Germinal center (tissue), 1 donor: ENCODE data around the gene SLC37A1.

Experiments
- DNase-seq: peaks from one replicate; pipeline ENCODE4 v3.0.0; 2012; ENCODE audit warnings: mixed read lengths, low spot score

SLC37A1 gene

GRCh38 chr21:42479582-42479981 lies 34.1 kb upstream of the SLC37A1 start:
- DNase-seq, result no peak

DNA sequence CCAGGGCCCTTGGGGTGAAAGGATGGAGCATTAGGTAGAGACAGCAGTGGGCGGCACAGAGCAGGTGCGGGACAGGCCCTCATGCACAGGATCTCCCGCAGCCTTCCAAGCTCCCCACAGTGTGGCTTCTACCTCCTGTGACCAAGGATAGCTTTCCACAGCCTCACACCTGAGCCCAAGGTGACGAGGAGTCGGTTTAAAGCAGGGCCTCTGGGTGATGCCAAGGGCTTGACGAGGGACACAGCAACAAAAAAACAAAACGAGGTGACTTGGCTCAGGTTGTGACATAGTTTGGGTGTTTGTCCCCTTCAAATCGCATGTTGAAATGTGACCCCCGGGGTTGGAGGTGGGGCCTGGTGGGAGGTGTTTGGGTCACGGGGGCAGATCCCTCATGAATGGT lies 32.9 kb upstream of the SLC37A1 start:
- DNase-seq, result no peak

- no peak for DNase-seq
Measured at GRCh38 chr21:42481169-42481568, 32.5 kb upstream of the SLC37A1 start.

DNA sequence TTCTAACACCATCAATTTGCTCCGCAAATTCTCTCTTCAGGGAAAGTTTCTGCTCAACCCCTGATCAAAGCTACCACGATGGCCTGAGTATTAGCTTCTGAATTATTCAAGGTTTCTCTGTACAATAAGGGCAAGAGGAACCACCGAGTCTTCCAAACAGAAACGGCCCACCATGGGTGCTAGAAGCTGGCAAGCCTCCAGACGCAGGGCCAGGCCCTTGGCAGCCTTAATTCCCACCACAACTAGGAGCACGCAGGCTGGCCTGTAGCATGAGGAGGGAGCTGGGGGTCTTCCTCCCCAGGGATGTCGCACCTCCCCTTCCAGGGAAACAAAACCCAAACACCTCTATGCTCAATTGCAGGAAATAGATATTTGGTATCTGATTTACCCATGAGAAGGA lies 28.7 kb upstream of the SLC37A1 start:
- DNase-seq, result no peak

DNA sequence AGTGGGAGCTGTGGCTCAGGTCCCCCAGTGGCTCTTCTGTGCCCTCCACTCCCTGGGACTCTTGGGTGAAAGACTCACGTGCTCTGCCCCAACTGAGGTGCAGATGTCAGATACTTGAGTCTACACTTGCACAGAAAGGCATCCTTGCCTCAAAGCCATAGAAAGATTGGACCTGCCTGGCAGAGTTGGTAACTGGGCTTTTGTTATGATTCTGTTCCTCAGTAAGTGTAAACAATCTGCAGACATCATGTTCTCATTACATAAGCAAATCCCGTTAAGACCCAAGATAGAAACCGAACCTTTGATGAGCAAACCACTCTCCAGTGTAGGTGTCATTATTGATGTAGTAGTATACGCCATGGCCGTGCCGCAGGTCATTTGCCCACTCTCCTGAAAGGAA lies 27.6 kb upstream of the SLC37A1 start:
- no peak for DNase-seq

- no peak for DNase-seq
Measured at GRCh38 chr21:42486531-42486930, 27.1 kb upstream of the SLC37A1 start.

DNA sequence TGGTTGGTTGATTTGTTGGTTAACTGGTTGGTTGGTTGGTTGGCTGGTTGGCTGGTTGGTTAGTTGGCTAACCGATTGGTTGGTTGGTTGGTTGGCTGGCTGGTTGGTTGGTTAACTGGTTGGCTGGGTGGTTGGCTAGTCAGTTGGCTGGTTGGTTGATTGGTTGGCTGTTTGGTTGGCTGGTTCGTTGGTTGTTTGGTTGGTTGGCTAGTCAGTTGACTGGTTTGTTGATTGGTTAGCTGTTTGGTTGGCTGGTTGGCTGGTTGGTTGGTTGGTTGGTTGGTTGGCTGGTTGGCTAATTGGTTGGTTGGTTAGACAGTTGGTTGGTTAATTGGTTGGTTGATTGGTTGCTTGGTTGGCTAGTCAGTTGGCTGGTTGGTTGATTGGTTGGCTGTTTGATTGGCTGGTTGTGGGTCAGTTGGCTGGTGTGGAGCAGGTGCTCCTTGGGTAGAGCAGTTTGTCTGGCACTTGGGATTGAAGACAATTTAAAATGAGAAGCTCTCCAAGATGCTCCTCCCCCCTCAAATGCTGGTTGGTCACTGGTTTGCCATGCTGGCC lies 24.6 kb upstream of the SLC37A1 start:
- no peak for DNase-seq

DNA sequence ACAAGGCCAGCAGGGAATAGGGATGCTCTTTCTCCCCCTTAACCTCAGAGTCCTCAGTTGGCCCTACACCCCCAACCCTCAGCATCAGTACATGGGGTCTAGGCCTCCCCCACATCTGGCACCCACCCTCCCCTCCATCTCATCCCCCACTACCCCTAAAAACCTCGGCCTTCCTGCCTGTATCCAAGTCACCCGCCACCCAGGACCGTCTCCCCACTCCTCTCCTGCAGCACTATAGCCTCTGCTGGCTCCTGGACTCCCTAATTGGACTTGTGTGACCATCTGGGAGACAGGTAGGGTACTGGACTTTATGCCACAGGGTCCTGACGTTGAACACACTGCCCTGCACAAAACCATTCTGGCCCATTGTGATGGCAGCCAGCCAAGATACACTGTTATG lies 23.7 kb upstream of the SLC37A1 start:
- no peak for DNase-seq

GRCh38 chr21:42490720-42491119 lies 22.9 kb upstream of the SLC37A1 start:
- no peak for DNase-seq

GRCh38 chr21:42491328-42491727 lies 22.3 kb upstream of the SLC37A1 start:
- no peak for DNase-seq

- DNase-seq, result no peak
Measured at GRCh38 chr21:42492201-42492600, 21.5 kb upstream of the SLC37A1 start.

- DNase-seq, result no peak
Measured at GRCh38 chr21:42493109-42494060, 20.3 kb upstream of the SLC37A1 start.

DNA sequence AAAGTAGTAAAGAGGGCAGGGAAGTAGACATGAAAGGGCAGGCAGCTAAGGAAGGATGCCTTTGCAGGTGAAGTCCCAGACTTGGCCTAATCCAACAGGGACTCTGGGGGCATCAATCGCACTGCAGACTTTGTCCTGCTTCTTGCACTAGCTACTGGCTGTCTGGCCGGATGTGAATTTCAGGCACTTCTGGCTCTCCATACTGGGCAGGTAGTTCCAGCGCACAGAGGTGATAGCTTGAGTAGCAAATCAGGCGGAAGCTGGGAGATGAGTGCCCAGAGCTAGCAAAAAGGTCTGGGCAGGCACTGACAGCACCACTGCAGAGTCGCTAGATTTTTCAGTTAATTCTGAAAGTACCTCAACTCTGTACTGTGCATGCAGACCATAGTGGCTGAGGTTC lies 18.6 kb upstream of the SLC37A1 start:
- no peak for DNase-seq

DNA sequence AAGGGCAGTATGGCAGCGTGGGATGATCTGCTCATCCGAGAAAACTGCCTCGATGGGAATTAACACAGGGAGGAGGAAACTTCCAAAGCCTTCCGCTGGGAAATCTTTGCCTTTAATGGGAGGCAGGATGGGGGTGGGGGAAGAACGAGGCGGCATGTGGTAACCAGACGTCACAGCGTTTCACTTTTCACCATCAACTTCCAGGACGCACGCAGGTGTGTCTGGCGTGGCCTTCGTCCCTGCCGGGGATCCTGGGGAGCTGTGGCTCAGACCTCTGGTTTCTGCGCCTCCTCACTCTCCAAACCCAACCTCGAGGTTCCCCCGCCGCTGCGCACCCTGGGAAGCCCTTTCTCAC lies 17.9 kb upstream of the SLC37A1 start:
- DNase-seq, result peak; percentile 31

DNA sequence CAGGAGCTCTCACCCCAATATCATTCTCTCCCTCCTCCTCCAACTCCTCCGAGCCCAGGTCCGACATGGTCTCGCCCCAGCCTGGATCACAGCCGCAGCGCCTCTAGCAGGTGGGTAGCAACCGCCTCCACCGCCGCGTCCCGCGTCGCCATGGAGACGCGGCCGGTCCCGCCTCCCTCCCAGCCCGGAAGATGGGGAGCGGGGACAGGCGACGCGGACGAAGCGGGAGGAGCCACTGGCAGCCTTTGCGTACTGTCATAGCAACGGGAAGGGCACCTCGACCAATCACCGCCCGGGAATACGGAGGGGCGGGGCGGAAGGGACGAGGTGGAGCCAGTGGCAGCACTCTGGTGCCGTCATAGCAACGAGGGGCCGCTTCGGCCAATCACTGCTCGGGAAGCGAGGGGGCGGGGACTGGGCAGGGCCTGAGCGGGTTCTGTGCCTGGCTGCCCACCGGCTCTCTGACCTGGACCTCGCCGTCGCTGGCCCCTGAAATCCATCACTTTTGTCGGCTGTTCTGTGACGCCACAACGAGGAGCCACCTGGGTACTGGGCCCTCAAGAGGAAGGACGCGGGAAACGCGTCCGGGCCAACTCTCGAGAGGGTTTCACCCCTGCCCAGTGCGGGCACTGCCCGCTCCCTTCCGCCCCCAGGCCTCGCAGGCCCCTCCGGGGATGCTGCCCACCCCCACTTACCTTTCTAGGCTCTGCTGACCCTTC lies 17.4 kb upstream of the SLC37A1 start, which contains the start of gene RSPH1:
RSPH1 (minus strand) TSS at position 105 of the 719 bp plus-strand sequence; CDS start at position 67, 38 bp downstream.
- peak; percentile 99 for DNase-seq

GRCh38 chr21:42496839-42497202 lies 16.8 kb upstream of the SLC37A1 start:
- DNase-seq, result no peak

DNA sequence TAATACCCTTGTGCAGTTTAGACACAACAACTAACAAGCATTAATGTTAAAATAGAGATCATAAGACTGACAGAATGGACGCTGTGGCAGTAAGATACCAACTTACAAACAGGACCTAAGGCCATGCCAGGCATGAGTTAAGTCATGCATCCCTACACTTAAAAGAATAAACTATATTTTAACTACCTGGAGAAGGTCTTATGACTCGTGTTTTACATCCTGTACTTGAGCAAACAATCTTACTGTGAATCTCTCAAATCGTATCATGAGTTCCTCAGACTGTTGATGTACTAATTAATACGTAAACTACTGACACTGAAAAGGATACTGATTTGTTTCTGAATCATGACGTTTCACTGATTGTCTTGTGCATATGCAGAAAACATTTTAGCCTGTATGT lies 15.6 kb upstream of the SLC37A1 start:
- no peak for DNase-seq

DNA sequence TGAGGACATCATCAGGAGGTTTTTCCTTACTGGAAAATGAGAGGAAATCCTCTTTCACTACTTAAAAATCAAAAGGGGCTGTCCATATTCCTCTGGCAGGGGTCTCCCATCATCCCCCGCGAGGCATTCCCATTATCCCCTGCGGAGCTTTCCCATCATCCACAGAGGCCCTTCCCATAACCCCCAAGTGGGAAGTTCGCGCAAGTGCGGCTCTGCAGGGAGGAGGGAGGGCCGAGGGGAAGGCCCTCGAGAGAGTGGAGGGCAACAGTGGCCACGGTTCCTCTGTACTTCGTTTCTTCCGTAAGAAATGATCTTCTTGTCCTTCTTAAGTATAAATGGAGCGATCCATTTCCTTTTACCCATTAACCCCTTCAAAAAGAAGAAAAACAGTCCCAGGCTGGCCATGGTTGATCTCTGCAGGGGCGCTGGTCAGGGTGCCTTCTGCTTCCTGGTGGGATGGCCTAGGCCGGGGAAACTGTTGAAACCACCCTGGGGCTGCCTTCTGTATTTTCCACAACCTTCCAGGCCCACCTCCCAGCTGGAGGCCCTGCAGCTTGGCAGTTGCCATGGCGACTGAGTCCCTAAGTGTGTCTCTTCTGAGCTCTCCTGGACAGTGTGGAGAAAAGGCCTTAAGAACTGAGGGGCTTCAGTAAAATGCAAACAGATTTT lies 14.1 kb upstream of the SLC37A1 start:
- no peak for DNase-seq

DNA sequence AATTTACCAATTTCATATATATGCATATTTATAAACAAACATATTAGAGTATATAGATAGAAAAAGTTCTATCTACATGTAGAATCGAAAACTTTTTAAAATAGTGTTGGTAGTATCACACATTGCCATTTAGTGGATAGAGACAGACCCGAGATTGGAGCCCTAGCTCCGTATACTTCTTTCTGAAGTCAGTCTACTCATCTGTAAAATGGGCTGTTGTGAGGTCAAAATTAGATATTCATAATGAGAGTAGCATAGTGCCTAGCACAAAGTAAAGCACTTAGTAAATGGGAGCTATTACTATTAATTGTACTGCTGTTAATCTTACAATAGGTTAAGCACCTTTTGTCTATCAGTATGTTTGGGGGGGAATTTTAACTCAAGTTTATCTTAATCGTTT lies 13.4 kb upstream of the SLC37A1 start:
- DNase-seq, result no peak

GRCh38 chr21:42500736-42501135 lies 12.9 kb upstream of the SLC37A1 start:
- no peak for DNase-seq

DNA sequence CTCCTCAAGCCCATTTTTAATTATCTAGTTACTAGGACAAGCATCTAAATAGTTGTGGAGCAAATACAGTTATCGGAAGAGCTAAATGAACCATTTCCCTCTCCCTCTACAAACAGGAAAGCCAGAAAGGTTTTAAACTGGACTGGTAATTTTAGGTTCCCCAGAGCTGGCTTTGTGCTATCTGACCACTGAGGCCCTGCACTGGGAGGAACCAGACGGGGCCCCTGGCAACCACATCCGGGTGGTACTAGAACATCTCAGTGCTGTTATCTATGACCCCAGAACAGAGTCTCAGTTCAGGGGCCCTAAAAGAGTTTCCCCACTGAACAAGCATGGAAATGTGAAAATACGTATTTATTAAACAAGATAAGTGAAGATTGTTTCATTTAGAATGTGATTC lies 9.9 kb upstream of the SLC37A1 start:
- DNase-seq, result no peak

DNA sequence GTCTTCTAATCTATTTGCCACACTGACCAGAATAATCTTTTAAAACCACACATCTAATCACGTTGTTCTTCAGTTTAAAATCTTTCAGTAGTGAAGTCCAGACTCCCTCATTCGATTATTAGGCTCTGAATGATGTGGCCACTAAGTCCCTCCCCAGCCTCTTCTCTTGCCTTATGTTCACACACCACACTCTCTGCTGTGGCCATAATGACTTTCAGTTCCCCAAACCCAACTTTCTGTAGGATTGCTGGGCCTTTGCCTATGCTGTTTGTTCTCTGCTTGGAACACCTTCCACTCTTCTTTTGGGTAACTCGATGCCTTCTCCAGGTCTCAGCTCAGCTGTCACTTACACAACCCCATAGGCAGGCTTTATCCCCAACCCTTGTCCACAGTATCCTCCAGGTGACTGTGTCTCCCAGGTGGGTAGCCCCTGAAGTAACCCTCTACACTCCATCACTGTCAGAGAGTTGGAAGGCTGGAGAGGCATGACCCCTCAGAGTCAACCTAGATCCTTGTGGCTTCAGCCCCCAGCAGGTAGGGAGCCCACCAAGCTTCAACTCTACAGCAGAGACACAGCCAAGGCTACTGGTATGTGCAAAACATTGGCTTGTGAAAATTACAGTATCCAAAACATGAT lies 8.4 kb upstream of the SLC37A1 start:
- peak; percentile 54 for DNase-seq
